Measurements from ENCODE around the gene PRKACA. TPM values are rescaled to one million over a fixed set of nuclear protein-coding genes. Genes with fewer than 3 reads are reported as not detected.

Gene PRKACA
- total and polyA plus RNA-seq, 10 of the 15 experiments (the other 5 are each of a cell fraction or from before 2014, with no cell fraction given), result 0.53 to 68.5 (median 11.2) TPM

DNA sequence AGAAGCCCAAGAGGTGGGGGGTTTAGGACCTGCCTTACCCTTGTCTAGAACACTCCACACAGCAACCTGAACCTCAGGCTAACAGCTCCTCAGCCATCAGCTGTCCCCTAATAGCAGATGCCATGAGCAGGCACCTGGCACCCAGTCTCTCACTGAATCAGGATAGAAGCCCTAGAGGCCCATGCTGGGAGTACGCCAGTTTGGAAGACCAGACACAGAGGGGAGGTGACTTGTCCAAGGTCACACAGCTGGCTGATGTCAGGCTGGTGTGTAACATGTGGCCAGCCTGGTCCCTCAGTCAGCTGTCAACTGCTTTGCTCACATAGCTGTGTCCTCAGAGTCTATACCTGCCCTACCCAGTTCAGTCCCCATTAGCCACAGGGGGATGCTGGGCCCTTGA, 14.3 kb downstream of the PRKACA start (continued):
- TF ChIP-seq ZNF207 (IDR thresholded peaks at IDR 0.05; ENCODE audit: borderline replicate concordance), result no peak
- no peak for TF ChIP-seq RAD51 (IDR thresholded peaks at IDR 0.05)
- no peak for TF ChIP-seq SUZ12 (IDR thresholded peaks at IDR 0.05; ENCODE audit: unreplicated experiment)
- TF ChIP-seq, protein P1, sequence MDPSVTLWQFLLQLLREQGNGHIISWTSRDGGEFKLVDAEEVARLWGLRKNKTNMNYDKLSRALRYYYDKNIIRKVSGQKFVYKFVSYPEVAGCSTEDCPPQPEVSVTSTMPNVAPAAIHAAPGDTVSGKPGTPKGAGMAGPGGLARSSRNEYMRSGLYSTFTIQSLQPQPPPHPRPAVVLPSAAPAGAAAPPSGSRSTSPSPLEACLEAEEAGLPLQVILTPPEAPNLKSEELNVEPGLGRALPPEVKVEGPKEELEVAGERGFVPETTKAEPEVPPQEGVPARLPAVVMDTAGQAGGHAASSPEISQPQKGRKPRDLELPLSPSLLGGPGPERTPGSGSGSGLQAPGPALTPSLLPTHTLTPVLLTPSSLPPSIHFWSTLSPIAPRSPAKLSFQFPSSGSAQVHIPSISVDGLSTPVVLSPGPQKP (IDR thresholded peaks at IDR 0.05; ENCODE audit: low read depth, low read length), result no peak
- TF ChIP-seq NR2F1 (conservative IDR thresholded peaks at IDR 0.05), result no peak
- TF ChIP-seq, protein P2, sequence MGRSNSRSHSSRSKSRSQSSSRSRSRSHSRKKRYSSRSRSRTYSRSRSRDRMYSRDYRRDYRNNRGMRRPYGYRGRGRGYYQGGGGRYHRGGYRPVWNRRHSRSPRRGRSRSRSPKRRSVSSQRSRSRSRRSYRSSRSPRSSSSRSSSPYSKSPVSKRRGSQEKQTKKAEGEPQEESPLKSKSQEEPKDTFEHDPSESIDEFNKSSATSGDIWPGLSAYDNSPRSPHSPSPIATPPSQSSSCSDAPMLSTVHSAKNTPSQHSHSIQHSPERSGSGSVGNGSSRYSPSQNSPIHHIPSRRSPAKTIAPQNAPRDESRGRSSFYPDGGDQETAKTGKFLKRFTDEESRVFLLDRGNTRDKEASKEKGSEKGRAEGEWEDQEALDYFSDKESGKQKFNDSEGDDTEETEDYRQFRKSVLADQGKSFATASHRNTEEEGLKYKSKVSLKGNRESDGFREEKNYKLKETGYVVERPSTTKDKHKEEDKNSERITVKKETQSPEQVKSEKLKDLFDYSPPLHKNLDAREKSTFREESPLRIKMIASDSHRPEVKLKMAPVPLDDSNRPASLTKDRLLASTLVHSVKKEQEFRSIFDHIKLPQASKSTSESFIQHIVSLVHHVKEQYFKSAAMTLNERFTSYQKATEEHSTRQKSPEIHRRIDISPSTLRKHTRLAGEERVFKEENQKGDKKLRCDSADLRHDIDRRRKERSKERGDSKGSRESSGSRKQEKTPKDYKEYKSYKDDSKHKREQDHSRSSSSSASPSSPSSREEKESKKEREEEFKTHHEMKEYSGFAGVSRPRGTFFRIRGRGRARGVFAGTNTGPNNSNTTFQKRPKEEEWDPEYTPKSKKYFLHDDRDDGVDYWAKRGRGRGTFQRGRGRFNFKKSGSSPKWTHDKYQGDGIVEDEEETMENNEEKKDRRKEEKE (IDR thresholded peaks at IDR 0.05), result no peak

DNA sequence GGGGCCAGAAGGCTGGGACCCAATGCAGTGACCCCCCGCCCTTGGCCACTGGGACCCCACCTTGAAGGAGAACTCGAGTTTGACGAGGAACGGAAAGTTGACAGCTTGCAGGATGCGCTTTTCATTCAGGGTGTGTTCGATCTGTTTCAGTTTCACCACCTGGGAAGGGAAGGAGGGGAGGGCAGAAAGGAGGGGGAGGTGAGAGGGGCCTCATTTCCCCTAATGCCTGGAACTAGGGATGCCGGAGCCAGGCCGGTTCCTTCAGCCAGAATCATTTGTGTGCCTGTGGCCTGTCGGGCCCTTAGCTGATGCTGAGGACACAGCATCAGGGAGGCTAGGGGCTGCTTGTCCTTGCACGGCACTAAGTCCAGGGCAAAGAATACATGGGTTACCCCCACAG, 14.8 kb downstream of the PRKACA start:
- 94% methylated on average over 10 of the region's 10 CpGs for WGBS (ENCODE audit: insufficient coverage, insufficient replicate concordance, low lambda C conversion rate, missing lambda C conversion rate)
- Histone ChIP-seq H3K36me3 (ENCODE audit: control insufficient read depth in 2 of 2, insufficient read depth in 2 of 2, low read length in 1 of 2) (peaks cover 6 to 10% of the 10 kb centered on the region in 2 experiments; a peak in 2 of 4 replicates), H3K9ac (ENCODE audit: control insufficient read depth, insufficient read depth, low read length) (no peak overlapping the region), H3K4me1 (ENCODE audit: control insufficient read depth, insufficient read depth, low read length) (no peaks in the 10 kb centered on the region), H4K20me1 (ENCODE audit: control insufficient read depth, insufficient read depth) (no peaks in the 10 kb centered on the region), H3K4me2 (ENCODE audit: control insufficient read depth, insufficient read depth) (no peak overlapping the region), H2AFZ (ENCODE audit: control insufficient read depth, low read depth, low read length) (no peak overlapping the region), H3K27ac (ENCODE audit: control insufficient read depth, insufficient read depth) (no peak overlapping the region), H3K9me3 (replicated peaks; ENCODE audit: control insufficient read depth, insufficient read depth, low read length) (no peaks in the 10 kb centered on the region), H3K27me3 (replicated peaks in 1 of 2; ENCODE audit: control insufficient read depth in 2 of 2, insufficient read depth in 2 of 2, low read length in 1 of 2) (no peaks in the 10 kb centered on the region), H3K4me3 (no peak overlapping the region), H3K79me2 (ENCODE audit: control insufficient read depth, insufficient read depth, low read length) (no peaks in the 10 kb centered on the region)
- ChIA-PET SMC1A (ENCODE audit: uncharacterized antibody, unreplicated experiment) (no interaction called here), POLR2A (no interaction called here), RAD21 (ENCODE audit: unreplicated experiment) (no interaction called here), CTCF (interaction anchor here (1.1 to 2.2 kb wide), 2 partner anchors 12 to 29 kb away, joined by 5 to 12 read pairs; no protein-coding TSS in a partner anchor)
- BruUV-seq (replicated peaks), result no TSS peak
- in situ Hi-C loops (cut with MboI), result no loop called here
- intact Hi-C loops (cut with micrococcal nuclease; ENCODE audit: unreplicated experiment), result no loop called here
- DNase-seq (ENCODE audit: low read depth, low spot score) (no peak), ATAC-seq (no peak), FAIRE-seq (no peak)
- TF ChIP-seq BRCA1 (IDR thresholded peaks at IDR 0.05; ENCODE audit: low read depth, low read length) (no peak), FOXK2 (IDR thresholded peaks at IDR 0.05) (no peak), RAD51 (IDR thresholded peaks at IDR 0.05) (no peak), POU2F2 (IDR thresholded peaks at IDR 0.05; ENCODE audit: borderline replicate concordance, low read depth, low read length) (no peak), STAT3 (IDR thresholded peaks at IDR 0.05; ENCODE audit: low read depth, low read length) (no peak), ZNF217 (IDR thresholded peaks at IDR 0.05) (no peak), SMAD1 (IDR thresholded peaks at IDR 0.05; ENCODE audit: low read depth, partially characterized antibody) (no peak), MYB (IDR thresholded peaks at IDR 0.05; ENCODE audit: borderline replicate concordance, low read depth, low read length) (no peak)
- TF ChIP-seq, protein P3, sequence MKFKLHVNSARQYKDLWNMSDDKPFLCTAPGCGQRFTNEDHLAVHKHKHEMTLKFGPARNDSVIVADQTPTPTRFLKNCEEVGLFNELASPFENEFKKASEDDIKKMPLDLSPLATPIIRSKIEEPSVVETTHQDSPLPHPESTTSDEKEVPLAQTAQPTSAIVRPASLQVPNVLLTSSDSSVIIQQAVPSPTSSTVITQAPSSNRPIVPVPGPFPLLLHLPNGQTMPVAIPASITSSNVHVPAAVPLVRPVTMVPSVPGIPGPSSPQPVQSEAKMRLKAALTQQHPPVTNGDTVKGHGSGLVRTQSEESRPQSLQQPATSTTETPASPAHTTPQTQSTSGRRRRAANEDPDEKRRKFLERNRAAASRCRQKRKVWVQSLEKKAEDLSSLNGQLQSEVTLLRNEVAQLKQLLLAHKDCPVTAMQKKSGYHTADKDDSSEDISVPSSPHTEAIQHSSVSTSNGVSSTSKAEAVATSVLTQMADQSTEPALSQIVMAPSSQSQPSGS (IDR thresholded peaks at IDR 0.05; ENCODE audit: low read length), result no peak
- TF ChIP-seq, protein P4, sequence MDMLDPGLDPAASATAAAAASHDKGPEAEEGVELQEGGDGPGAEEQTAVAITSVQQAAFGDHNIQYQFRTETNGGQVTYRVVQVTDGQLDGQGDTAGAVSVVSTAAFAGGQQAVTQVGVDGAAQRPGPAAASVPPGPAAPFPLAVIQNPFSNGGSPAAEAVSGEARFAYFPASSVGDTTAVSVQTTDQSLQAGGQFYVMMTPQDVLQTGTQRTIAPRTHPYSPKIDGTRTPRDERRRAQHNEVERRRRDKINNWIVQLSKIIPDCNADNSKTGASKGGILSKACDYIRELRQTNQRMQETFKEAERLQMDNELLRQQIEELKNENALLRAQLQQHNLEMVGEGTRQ (IDR thresholded peaks at IDR 0.05; ENCODE audit: borderline replicate concordance, low read depth, low read length), result no peak
- TF ChIP-seq, protein P5, sequence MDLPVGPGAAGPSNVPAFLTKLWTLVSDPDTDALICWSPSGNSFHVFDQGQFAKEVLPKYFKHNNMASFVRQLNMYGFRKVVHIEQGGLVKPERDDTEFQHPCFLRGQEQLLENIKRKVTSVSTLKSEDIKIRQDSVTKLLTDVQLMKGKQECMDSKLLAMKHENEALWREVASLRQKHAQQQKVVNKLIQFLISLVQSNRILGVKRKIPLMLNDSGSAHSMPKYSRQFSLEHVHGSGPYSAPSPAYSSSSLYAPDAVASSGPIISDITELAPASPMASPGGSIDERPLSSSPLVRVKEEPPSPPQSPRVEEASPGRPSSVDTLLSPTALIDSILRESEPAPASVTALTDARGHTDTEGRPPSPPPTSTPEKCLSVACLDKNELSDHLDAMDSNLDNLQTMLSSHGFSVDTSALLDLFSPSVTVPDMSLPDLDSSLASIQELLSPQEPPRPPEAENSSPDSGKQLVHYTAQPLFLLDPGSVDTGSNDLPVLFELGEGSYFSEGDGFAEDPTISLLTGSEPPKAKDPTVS (IDR thresholded peaks at IDR 0.05; ENCODE audit: low read depth, low read length), result no peak

All from GM12878 (cell line).